Activated CD8-positive, alpha-beta memory T cell treated with anti-CD3 and anti-CD28 coated beads for 24 hours (primary cell): ENCODE data around the gene SPTY2D1.
A peak's percentile ranks its signal among the peaks of the same experiment; 100 is the strongest.
"Not testable (repeated sequence)": the region's sequence is repeated elsewhere in the genome, so short reads cannot be mapped to it uniquely, and the experiment has no call there.

Source experiments
- DNase-seq: peaks from one replicate; pipeline ENCODE4 v3.0.0-alpha.2; 2020

SPTY2D1 gene, protein sequence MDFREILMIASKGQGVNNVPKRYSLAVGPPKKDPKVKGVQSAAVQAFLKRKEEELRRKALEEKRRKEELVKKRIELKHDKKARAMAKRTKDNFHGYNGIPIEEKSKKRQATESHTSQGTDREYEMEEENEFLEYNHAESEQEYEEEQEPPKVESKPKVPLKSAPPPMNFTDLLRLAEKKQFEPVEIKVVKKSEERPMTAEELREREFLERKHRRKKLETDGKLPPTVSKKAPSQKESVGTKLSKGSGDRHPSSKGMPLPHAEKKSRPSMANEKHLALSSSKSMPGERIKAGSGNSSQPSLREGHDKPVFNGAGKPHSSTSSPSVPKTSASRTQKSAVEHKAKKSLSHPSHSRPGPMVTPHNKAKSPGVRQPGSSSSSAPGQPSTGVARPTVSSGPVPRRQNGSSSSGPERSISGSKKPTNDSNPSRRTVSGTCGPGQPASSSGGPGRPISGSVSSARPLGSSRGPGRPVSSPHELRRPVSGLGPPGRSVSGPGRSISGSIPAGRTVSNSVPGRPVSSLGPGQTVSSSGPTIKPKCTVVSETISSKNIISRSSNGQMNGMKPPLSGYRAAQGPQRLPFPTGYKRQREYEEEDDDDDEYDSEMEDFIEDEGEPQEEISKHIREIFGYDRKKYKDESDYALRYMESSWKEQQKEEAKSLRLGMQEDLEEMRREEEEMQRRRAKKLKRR

DNA sequence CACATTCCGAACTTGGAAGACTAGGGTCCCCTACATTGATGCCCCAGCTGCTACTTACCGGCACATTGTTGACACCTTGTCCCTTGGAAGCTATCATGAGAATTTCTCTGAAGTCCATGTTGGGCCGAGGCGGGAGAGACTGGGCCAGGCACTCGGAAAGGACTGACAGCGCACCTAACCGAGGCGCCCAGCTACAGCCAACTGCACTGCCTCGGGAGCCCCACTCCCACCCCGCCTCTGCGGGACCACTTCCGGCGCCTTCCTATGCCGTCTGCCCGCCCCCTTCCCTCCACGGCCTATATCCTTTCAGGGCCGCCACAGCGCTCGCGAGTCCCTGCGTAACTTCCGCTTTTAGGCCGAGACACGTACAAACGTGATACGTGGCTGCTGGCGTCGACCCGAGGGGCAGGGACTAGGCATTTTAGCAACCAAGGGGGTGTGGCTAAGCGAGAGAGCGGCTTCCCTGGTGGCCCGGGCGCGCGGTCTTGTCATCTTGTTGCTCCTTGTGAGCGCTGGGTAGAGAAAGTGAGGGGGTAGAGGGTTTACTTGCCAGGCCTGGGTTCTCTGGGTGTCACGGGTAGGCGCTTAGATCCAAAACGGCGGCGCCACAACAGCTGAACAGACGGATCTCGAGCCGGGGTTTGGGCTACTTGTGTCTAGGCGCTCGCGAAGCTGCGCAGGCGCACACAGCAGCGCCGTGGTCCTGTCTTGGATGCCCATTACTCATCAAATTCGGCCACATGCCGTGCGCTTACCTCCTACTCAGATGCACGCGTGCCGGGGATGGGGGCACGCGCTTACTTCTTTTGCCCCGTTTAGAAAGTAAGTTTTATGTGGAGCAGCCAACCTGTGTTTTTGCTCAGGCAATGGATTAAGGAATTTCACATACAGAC lies at the start of gene SPTY2D1:
SPTY2D1 (minus strand) TSS at position 203 of the 893 bp plus-strand sequence; CDS start at position 118, 85 bp downstream.
- peak; percentile 97 for DNase-seq

DNA sequence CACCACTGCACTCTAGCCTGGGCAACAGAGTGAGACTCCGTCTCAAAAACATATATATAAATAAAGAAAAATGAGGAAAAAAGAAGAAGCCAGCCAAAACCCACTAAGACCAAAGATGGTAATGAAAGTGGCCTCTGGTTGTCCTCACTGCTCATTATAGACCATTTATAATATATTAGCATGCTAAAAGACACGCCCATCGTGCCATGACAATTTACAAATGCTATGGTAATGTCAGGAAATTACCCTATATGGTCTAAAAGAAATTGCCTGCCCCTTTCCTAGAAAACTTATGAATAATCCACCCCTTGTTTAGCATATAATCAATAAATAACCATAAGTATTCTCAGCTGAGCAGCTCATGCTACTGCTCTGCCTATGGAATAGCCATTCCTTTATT lies 48.3 kb upstream of the SPTY2D1 start:
- DNase-seq, result no peak

DNA sequence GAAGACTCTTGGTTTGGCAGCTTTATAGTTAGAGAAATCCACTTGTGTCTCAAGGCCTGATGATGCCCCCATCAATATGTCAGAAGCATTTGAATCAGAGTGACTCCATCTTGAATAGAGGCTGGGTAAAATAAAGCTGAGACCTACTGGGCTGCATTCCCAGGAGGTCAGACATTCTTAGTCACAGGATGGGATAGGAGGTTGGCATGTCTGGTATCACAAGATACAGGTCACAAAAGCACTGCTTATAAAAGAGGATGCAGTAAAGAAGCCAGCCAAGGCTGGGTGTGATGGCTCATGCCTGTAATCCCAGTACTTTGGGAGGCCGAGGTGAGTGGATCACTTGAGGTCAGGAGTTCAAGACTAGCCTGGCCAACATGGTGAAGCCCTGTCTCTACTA lies 47.8 kb upstream of the SPTY2D1 start:
- DNase-seq, result not testable (repeated sequence)

DNA sequence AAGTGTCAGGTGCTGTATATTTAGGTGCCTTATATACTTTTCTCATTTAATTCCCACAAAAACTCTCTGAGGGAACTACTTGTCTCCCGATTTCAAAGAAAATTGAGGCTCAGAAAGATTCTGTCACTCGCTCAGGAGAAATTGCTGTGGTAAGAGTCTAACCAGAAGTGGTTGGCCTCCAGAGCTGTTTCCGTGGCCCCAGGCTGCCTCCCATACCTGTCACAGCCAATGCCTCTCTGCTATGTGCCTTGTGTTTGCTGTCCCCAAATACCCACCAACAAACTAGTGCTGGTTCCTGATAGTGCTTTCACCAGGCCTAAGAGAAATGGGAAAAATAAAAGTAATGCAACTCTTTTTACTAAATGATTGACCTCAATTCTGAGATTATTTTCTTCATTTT lies 43.4 kb upstream of the SPTY2D1 start:
- DNase-seq, result no peak

DNA sequence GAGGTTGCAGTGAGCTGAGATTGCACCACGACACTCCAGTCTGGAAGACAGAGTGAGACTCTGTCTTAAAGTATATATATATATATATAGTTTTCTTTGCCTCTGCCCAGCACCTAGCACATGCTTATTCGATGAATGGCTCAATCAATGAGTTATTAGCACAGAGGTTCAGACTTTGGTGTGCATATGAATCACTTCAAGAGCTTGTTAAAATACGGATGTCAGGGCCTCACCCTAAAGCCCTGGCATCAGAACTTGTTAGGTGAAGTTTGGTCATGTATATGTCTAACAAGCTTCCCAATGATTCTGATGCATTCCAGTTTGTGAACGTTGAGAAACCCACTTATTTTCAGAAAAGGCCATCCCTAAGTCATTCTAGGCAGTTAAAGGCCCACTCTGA lies 42.7 kb upstream of the SPTY2D1 start:
- DNase-seq, result no peak

DNA sequence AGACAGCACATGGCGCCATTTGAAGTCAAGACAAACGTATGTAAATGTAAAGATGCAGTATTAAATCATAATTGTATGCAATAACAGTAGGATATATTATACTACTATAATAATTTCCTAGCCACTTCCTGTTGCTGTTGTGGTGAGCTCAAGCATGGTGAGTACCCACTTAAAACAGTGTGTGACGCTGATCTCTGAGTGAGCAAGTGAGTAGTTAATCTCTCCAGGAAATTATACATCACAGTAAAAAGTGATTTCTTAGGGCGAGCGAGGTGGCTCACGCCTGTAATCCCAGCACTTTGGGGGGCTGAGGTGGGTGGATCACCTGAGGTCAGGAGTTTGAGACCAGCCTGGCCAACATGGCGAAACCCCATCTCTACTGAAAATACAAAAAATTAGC lies 38.1 kb upstream of the SPTY2D1 start:
- not testable (repeated sequence) for DNase-seq

DNA sequence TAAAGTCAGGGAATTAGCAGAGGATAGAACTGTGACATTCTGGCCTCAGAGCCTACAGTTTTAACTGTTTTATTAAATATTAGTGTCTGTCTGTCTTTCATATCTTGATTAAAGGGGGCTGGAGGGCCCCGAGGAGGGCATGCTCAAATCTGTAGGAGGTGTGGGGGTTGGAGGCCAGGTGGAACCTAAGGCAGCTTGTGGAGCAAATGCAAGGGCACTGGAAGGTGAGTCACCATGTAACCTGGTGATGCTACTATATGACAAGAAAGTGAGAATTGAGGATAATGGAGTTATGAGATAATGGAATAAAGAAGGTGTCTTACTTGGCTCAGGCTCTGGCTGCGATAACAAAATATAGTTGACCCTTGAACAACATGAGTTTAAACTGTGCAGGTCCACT lies 37.1 kb upstream of the SPTY2D1 start:
- no peak for DNase-seq

DNA sequence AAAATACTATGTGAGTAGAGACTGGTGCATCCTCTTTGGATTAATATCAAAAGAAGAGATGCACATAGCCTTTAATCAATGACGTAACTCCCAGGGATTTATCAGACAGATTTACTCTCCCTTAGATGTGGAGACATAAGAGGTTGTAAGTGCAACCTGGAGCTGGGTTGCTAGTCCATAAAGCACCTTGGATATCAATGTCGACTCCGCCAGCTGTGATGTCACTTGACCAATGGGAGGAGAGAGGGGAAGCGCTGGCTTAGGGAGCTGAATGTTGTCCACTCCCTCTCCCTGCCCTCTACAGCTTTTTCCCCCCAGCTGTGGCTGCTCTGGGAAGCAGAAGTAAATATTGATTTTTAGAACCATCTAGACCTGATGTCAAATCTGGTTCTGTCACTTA lies 35.6 kb upstream of the SPTY2D1 start:
- DNase-seq, result no peak

DNA sequence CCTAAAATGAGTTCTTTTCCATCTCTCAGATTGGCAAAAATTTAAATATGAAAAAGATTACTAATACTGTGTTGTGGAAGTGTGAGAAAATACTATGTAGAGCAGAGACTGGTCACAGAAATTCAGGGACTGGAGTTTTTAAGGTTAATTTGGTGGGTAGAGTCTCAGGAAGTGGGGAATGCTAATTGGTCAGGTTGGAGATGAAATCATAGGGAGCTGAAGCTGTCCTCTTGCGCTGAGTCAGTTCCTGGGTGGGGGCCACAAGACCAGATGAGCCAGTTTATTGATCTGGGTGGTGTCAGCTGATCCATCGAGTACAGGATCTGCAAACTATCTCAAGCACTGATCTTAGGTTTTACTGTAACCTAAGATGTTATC lies 35.1 kb upstream of the SPTY2D1 start:
- no peak for DNase-seq

DNA sequence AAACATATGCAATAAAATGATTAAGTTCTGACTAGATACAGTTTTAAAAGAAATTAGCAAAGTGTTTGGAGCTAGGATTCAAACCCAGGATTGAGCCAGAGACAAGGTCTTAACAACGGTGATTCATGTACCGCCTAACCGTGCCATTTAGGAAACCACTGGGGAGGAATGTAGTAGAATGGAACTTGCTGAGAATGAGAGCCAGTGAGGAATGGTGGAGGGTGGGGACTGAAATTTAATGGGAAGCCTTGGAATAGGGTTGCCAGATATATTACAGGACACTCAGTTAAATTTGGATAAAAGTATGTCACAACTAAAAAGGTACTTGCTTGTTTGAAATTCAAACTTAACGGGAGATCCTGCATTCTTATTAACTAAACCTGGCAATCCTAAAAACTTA lies 34.0 kb upstream of the SPTY2D1 start:
- DNase-seq, result no peak

DNA sequence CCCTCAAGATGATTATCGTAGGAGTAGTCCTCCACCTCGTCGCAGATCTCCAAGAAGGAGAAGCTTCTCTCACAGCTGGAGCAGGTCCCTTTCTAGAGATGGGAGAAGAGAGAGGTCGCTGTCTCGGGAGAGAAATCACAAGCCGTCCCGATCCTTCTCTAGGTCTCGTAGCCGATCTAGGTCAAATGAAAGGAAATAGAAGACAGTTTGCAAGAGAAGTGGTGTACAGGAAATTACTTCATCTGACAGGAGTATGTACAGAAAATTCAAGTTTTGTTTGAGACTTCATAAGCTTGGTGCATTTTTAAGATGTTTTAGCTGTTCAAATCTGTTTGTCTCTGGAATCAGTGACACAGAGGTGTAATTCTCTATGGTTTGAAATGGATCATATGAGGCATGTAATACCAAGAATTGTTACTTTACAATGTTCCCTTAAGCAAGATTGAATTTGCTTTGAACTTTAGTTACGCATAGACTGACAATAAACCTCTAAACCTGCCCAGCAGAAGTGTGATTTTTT lies 31.3 kb upstream of the SPTY2D1 start:
- not testable (repeated sequence) for DNase-seq

DNA sequence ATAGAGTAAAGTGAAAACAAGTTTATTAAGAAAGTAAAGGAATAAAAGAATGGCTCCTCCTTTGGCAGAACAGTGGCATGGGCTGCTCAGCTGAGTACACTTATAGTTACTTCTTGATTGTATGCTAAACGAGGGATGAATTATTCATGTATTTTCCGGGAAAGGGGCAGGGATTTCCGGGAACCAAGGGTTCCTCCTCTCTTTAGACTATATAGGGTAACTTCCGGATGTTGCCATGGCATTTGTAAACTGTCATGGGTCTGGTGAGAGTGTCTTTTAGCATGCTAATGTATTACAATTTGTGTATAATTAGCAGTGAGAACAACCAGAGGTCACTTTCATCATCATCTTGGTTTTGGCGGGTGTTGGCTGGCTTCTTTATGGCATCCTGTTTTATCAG lies 23.5 kb upstream of the SPTY2D1 start:
- DNase-seq, result no peak

DNA sequence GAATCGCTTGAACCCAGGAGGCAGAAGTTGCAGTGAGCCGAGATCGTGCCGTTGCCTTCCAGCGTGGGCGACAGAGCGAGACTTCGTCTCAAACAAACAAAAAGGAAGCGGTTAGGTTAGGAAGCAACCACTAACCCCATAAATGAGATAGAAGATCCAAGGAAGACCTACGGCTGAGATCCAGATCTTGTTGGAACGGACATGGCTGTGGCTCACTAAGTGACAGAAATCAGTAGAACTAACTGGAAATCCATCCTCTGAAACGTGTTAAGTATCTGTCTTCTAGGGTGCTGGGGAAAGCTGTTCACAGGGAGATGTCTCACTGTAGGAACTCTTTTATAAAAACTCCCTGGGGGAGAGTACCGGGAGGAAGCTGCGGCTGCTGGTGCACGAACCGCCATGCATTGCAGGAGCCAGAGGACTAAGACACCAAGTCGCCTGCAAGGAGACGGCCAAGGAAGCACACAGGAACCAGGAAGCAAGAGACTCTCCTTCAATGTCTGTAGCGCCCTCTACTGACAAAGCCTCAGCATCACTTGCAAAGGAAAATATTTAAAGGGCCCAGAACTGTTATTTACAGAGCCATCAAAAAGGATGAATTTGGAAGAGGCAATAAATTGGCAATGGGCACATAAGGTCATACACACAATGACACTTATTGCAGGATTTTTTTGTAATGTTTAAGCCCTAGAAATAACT lies 16.9 kb upstream of the SPTY2D1 start:
- no peak for DNase-seq

DNA sequence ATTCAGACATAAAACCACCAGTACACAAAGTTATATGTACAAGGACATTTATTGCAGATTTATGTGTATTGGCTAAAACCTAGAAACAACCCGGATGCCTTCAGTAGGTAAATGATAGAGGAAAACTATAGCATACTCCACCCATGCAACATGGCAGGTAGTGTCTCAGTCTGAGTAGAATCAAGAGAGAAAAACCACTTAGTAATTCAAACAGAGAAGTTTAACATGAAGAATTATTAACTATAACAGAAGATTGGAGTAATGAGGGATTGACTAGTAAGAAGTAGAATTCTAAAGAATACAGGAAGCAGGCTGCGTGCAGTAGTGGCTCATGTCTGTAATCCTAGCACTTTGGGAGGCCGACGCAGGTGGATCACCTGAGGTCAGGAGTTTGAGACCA lies 16.2 kb upstream of the SPTY2D1 start:
- no peak for DNase-seq

DNA sequence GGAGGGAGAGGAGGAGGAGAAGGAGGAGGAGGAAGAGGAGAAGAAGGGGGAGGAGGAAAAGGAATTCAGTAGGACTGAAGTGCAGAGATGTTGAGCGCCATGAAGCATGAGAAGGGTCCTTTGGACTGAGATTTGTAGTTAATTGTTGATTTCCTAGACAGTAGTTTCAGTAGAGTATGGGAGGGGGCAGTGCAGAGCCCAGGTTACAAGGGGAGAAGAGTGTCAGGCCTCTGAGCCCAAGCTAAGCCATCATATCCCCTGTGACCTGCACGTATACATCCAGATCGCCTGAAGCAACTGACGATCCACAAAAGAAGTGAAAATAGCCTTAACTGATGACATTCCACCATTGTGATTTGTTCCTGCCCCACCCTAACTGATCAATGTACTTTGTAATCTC lies 8.9 kb upstream of the SPTY2D1 start:
- DNase-seq, result not testable (repeated sequence)

DNA sequence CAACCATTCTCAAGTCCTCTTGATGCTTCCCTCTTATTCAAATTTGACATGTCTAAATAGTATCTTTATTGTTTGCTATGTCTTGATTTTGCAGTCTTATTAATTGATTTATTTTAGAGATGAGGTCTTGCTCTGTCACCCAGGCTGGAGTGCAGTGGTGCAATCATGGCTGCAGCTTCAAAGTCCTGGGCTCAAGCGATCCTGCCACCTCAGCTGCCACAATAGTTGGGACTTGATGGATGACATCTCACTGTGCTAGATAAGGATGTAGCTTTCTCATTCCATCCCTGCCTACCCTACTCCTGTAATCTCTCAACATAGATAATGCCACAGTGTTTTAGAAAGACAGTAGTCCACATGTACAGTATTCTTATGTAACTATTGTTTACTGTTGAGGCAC lies 7.5 kb upstream of the SPTY2D1 start:
- DNase-seq, result no peak

DNA sequence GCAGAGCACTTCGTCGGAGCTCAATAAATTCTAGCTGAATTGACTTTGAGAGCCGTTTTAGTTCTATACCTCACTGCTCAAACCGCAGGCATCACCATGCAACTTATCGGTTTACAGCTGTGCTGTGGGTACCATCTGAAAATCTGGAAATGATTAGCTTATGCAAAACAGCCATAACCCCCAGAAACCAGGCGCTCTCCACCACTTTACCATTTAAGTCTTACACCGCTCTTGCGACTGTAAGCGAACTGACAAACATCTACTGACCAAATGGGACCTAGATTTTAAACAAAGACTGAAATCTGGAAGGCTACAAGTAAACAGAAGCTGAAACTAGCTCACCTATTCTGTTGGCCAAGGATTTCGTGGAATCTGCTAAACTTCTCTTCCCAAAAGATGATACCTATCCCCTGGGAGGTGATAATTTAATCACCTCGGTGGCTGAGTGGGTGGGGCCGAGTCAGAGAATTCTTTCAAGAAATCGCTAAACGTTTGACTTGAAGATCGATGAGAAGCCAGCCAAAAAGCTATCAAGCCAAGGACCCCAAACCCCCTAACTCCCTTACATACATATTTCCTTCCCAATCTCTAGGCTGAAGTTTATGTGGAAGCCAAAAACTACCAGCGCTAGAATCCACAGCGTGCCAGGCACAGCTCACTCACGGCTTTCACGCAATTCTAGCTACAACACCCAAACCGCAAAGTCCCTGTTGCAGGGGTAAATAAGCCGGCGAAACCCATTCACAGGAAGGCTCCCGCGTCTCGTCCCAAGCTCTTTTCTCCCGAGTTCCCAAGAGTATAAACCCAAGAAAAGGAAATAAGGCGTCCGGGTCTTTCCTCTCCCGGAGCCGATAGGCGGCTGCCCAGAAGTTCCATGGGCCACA lies 644 bp downstream of the SPTY2D1 start:
- no peak for DNase-seq

DNA sequence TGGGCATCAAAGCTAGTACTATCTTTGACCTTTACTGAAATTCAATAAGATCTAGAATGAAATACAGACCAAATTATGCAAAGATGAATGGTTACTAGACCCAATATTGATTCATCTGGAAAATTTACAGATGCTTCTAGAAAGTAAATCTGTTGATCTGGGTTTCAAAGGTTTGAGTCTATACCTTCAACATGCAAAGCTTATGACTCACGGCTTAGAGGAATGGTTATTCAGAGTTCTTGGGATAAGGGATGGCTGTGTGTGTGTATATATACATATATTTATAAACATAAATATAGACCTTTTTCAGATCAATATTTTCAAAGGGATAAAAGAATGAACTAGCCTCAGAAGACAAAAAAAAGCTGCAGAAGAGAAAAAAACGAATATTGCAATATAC lies 1.3 kb downstream of the SPTY2D1 start:
- no peak for DNase-seq

DNA sequence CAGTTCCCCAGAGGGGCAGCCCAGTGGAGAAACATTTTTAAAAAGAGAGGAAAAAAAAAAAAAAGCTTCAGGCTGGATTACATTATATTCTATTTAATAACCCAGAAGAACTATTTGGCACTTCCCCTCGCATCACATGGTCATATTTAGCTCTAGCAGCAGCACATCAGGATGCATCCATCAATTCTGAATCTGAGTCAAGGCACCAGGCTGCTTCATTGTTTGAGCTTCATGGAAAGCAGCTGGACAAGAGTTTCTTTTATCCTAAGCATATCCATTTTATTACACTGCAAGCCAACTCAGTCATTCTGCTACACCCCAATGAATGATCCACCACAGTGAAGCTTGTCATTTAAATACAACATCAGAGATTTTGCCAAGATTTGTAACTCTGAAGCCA lies 10.0 kb downstream of the SPTY2D1 start:
- no peak for DNase-seq

DNA sequence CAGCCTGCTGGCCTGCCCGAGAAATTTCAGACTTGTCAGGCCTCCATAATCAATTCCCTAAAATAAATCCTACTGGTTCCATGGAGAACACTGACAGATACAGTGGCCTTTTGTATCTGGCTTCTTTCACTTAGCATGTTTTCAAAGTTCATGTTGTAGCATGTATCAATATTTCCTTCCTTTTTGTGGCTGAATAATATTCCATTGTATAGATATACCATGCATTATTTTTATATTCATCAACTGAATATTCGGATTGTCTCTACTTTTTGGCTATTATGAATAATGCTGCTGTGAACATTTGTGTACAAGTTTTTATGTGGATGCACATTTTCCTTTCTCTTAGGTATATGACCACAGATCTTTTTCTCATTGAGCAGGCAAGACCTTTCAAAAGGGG lies 10.4 kb downstream of the SPTY2D1 start:
- DNase-seq, result no peak

DNA sequence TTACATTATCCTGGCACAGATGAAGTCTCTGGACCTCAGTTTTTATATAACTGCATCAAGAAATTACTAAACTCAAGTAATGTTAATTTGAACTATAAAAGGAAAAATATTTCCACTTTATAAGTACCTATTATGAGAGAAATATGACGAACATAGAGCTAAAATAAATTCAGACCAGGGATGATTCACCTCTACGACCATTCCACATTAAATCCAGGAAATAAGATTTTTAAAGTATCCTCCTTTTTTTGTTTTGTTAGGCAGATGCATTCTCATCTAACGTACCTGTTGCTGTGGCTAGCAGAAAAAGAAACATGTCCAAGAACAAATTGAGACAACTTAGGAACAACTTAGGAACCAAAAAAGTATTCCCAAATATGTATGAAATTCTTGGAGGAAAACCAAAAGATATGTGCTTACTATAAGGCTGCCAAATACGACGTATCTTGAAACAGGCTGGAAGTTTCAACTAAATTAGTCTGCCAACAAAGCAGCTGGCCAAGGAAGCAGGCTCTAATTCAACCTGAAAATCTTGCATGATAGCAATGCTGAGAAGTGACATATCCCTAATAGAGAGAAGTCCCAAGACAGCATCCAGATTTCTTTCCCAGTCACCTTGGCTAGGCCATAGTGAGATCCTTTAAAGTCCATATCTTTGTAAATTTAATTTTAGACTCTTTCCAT lies 15.7 kb downstream of the SPTY2D1 start:
- DNase-seq, result no peak
